MM.1S (cell line): ENCODE results near the gene CARMIL1.

ENCODE experiments used
- CTCF ChIP-seq: fragments of 300-600 bp; sonication (generic); IDR thresholded peaks from 2 replicates; pipeline ENCODE4 v1.5.1; 2016; ENCODE audit warnings: antibody characterized with exemption, low read length, mixed read lengths
- EZH2 ChIP-seq: fragments of 300-600 bp; sonication (generic); optimal IDR thresholded peaks from 2 replicates; pipeline ENCODE3; 2017; ENCODE audit warnings: low read depth, mild to moderate bottlenecking, antibody characterized with exemption, low read length, mixed read lengths
- EZH2phosphoT487 ChIP-seq: fragments of 300-600 bp; sonication (generic); IDR thresholded peaks from 2 replicates; pipeline ENCODE4 v1.6.1; 2018; ENCODE audit warnings: antibody characterized with exemption, low read length

DNA sequence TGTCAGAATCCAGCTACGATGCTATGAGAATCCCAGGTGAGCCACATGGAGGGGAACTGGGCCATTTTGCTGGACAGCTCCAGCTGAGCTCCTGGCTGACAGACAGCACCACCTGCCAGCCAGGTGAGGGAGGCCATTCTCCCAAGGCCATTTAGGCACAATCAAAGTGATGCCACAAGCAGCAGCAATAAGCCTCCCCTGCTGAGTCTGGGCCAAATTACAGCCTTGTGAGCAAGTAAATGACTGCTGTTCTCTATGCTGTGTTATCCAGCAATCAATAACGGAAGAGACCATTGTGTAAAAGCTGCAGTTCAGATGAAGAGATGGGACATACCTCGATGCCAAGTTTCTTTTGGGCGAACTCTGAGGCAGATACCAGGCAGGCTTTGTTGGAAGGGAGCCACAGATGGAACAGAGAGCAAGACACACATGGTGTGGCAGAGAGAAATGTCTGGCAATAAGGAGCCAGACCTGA, 358.8 kb downstream of the CARMIL1 start:
- TF ChIP-seq EZH2, result no peak
- TF ChIP-seq CTCF, result no peak
- TF ChIP-seq EZH2phosphoT487, result no peak
